PC-3 (cell line): Measurements from ENCODE around the gene MAST2. TPM values are rescaled to one million over a fixed set of nuclear protein-coding genes. Genes with fewer than 3 reads are reported as not detected.

Experiments
- ATAC-seq: fragments of 200-7000 bp; cut with Tn5 transposase; 2 replicates; pipeline ENCODE4 v1.9.1; 2020; ENCODE audit warnings: mild to moderate bottlenecking, moderate library complexity
- BruUV-seq: library from RNA; stranded (reverse); fragments of 400-500 nt; replicated peaks from 2 replicates; lab custom pipeline; 2021; lab: Mats Ljungman, UMichigan
- CTCF ChIA-PET: fragments of 300-600 bp; sonication (Branson Sonifier 250); formaldehyde crosslinking; loops from one replicate; lab custom pipeline; 2022; ENCODE audit warnings: antibody characterized with exemption; lab: Charles Lee
- POLR2A ChIA-PET: fragments of 300-600 bp; sonication (Branson Sonifier 250); formaldehyde crosslinking; loops from one replicate; lab custom pipeline; 2022; ENCODE audit warnings: antibody characterized with exemption; ENCODE audit not compliant: unreplicated experiment; lab: Charles Lee
- DNase-seq: peaks from one replicate; pipeline ENCODE4 v3.0.0-alpha.2; 2015
- H2AFZ ChIP-seq: fragments of 300-600 bp; sonication (generic); 2 replicates; pipeline ENCODE4 v1.6.0; 2016; ENCODE audit warnings: antibody characterized with exemption, low read length
- H3F3A ChIP-seq: fragments of 300-600 bp; sonication (generic); one replicate; pipeline ENCODE4 v1.6.0; 2017; ENCODE audit warnings: antibody characterized with exemption, low read length, control low read depth, mild to moderate bottlenecking; ENCODE audit not compliant: unreplicated experiment
- H3K27ac ChIP-seq: fragments of 300-600 bp; sonication (generic); 2 replicates; pipeline ENCODE4 v1.5.1; 2016; ENCODE audit warnings: mild to moderate bottlenecking, low read length
- H3K27me3 ChIP-seq: fragments of 300-600 bp; sonication (generic); 2 replicates; pipeline ENCODE4 v1.6.1; 2016; ENCODE audit warnings: low read length, mixed read lengths
- H3K36me3 ChIP-seq: fragments of 300-600 bp; sonication (generic); 2 replicates; pipeline ENCODE4 v1.6.1; 2016; ENCODE audit warnings: low read depth, mixed run types, low read length, mixed read lengths
- H3K4me1 ChIP-seq: fragments of 300-600 bp; sonication (generic); 2 replicates; pipeline ENCODE4 v1.5.1; 2016; ENCODE audit warnings: low read length; ENCODE audit not compliant: insufficient read depth
- H3K4me2 ChIP-seq: fragments of 300-600 bp; sonication (generic); 2 replicates; pipeline ENCODE4 v1.6.0; 2016; ENCODE audit warnings: low read length
- H3K4me3 ChIP-seq: fragments of 300-600 bp; sonication (generic); 2 replicates; pipeline ENCODE4 v1.5.1; 2016; ENCODE audit warnings: mild to moderate bottlenecking, low read length, mixed read lengths
- H3K79me2 ChIP-seq: fragments of 300-600 bp; sonication (generic); 2 replicates; pipeline ENCODE4 v1.6.1; 2017; ENCODE audit warnings: low read length, mixed read lengths
- H3K9ac ChIP-seq: fragments of 300-600 bp; sonication (generic); 2 replicates; pipeline ENCODE4 v1.6.0; 2016; ENCODE audit warnings: mild to moderate bottlenecking, low read length
- H3K9me2 ChIP-seq: fragments of 300-600 bp; sonication (generic); replicated peaks from 2 replicates; pipeline ENCODE4 v1.6.1; 2016; ENCODE audit warnings: mixed run types, low read length, mixed read lengths
- H3K9me3 ChIP-seq: fragments of 300-600 bp; sonication (generic); 2 replicates; pipeline ENCODE4 v1.6.1; 2016; ENCODE audit warnings: low read length, mixed read lengths
- H4K20me1 ChIP-seq: fragments of 300-600 bp; sonication (generic); 2 replicates; pipeline ENCODE4 v1.6.1; 2016; ENCODE audit warnings: low read length, mixed read lengths
- CTCF ChIP-seq: fragments of 300-600 bp; sonication (generic); conservative IDR thresholded peaks from 2 replicates; pipeline ENCODE4 v1.5.1; 2017; ENCODE audit warnings: antibody characterized with exemption, low read depth, mild to moderate bottlenecking, low read length
- EZH2 ChIP-seq: fragments of 300-600 bp; sonication (generic); IDR thresholded peaks from one replicate; pipeline ENCODE4 v1.6.1; 2017; ENCODE audit warnings: antibody characterized with exemption, mild to moderate bottlenecking, low read length; ENCODE audit not compliant: unreplicated experiment
- EZH2phosphoT487 ChIP-seq: fragments of 300-600 bp; sonication (generic); IDR thresholded peaks from 2 replicates; pipeline ENCODE4 v1.6.1; 2018; ENCODE audit warnings: mild to moderate bottlenecking, antibody characterized with exemption, low read length, borderline replicate concordance
- intact Hi-C: fragments of 100-400 bp; cut with micrococcal nuclease; formaldehyde crosslinking; loops from 2 replicates; pipeline ENCODE4 v1.9.0; 2023
- total RNA-seq: library from RNA; depleted of rRNA; stranded (reverse); fragments of >200 nt; gene quantifications from 2 replicates; pipeline ENCODE4 v1.2.3, GENCODE V29; 2014

The MAST2 gene
- total RNA-seq, 1 experiment from 2014 or later, result 29.3 TPM

GRCh38 chr1:45864167-45865106, 61.0 kb downstream of the MAST2 start:
- peak overlapping the region; percentile 61 for H3K4me3 ChIP-seq
- DNase-seq, result peak; percentile 28
- peak; percentile 59 for ATAC-seq
- peak overlapping the region; percentile 62 for H2AFZ ChIP-seq
- intact Hi-C loops, result no loop called here
- ChIA-PET CTCF (interaction anchor here (0.6 kb wide), 1 partner anchor 102 kb away, joined by 4 read pairs; no protein-coding TSS in a partner anchor), POLR2A (interaction anchor here (0.6 kb wide), 2 partner anchors 15 to 171 kb away, joined by 4 to 5 read pairs; no protein-coding TSS in a partner anchor)
- peak overlapping the region; percentile 85 for H3K4me2 ChIP-seq
- no peaks in the 10 kb centered on the region for H3K9me2 ChIP-seq
- no peaks in the 10 kb centered on the region for H3K27me3 ChIP-seq
- peak overlapping the region; percentile 34 for H3K9ac ChIP-seq
- H3K79me2 ChIP-seq, result peaks cover 55% of the 10 kb centered on the region
- no peaks in the 10 kb centered on the region for H4K20me1 ChIP-seq
- no peaks in the 10 kb centered on the region for H3K9me3 ChIP-seq
- TF ChIP-seq EZH2 (no peak), EZH2phosphoT487 (no peak), CTCF (no peak)
- peak overlapping the region; percentile 36 for H3K27ac ChIP-seq
- BruUV-seq, result no TSS peak
- H3K4me1 ChIP-seq, result peaks cover 42% of the 10 kb centered on the region
- no peaks in the 10 kb centered on the region for H3F3A ChIP-seq
- no peaks in the 10 kb centered on the region for H3K36me3 ChIP-seq

- no peak overlapping the region for H3K4me3 ChIP-seq
- BruUV-seq, result no TSS peak
- no peaks in the 10 kb centered on the region for H3K9me3 ChIP-seq
- no peak overlapping the region for H2AFZ ChIP-seq
- peaks cover 64% of the 10 kb centered on the region for H3K79me2 ChIP-seq
- H3K4me2 ChIP-seq, result no peak overlapping the region
- H4K20me1 ChIP-seq, result no peaks in the 10 kb centered on the region
- H3K9me2 ChIP-seq, result no peaks in the 10 kb centered on the region
- peak overlapping the region; percentile 5; the same call in 1 of the 2 replicates for H3K27ac ChIP-seq
- CTCF ChIA-PET, result no interaction called here
- H3K36me3 ChIP-seq, result no peaks in the 10 kb centered on the region
- H3K9ac ChIP-seq, result no peak overlapping the region
- intact Hi-C loops, result no loop called here
- H3K4me1 ChIP-seq, result peaks cover 72% of the 10 kb centered on the region
- peak; percentile 5; the same call in 1 of the 2 replicates for ATAC-seq
- TF ChIP-seq CTCF (no peak), EZH2phosphoT487 (no peak), EZH2 (no peak)
- peak; percentile 37 for DNase-seq
- H3K27me3 ChIP-seq, result no peaks in the 10 kb centered on the region
- H3F3A ChIP-seq, result no peaks in the 10 kb centered on the region
- POLR2A ChIA-PET, result interaction anchor here (0.7 kb wide), 1 partner anchor 63 kb away, joined by 4 read pairs; no protein-coding TSS in a partner anchor
Measured at GRCh38 chr1:45867697-45868348, 64.4 kb downstream of the MAST2 start.
